H9 (cell line): Measurements from ENCODE around the gene SEC14L5. TPM values are rescaled to one million over a fixed set of nuclear protein-coding genes. Genes with fewer than 3 reads are reported as not detected.

ENCODE experiments used
- DNase-seq: peaks from one replicate; pipeline ENCODE4 v3.0.0-alpha.2; 2017
- H2AFZ ChIP-seq: one replicate; pipeline ENCODE4 v1.6.1; 2013; ENCODE audit warnings: mild to moderate bottlenecking, low read length, control low read depth, moderate library complexity
- H2AK5ac ChIP-seq: 2 replicates; pipeline ENCODE4 v1.6.1; 2013; ENCODE audit warnings: low read length, control low read depth, mixed read lengths; ENCODE audit not compliant: insufficient read length
- H2BK120ac ChIP-seq: one replicate; pipeline ENCODE4 v1.6.1; 2013; ENCODE audit warnings: low read depth, mild to moderate bottlenecking, low read length, control low read depth, inconsistent platforms; ENCODE audit not compliant: poor library complexity, severe bottlenecking
- H2BK12ac ChIP-seq: 2 replicates; pipeline ENCODE4 v1.6.1; 2013; ENCODE audit warnings: low read length, control low read depth, mixed read lengths, low read depth; ENCODE audit not compliant: insufficient read length
- H2BK15ac ChIP-seq: 2 replicates; pipeline ENCODE4 v1.6.1; 2013; ENCODE audit warnings: low read depth, low read length, control low read depth
- H2BK20ac ChIP-seq: one replicate; pipeline ENCODE4 v1.6.1; 2013; ENCODE audit warnings: low read depth, mild to moderate bottlenecking, low read length, control low read depth, inconsistent platforms; ENCODE audit not compliant: poor library complexity, severe bottlenecking
- H2BK5ac ChIP-seq: 2 replicates; pipeline ENCODE4 v1.6.1; 2013; ENCODE audit warnings: low read length, control low read depth, mixed read lengths; ENCODE audit not compliant: insufficient read length
- H3K14ac ChIP-seq: 2 replicates; pipeline ENCODE4 v1.6.1; 2013; ENCODE audit warnings: low read length, control low read depth; ENCODE audit not compliant: insufficient read depth
- H3K18ac ChIP-seq: 2 replicates; pipeline ENCODE4 v1.6.1; 2013; ENCODE audit warnings: low read depth, mild to moderate bottlenecking, mixed read lengths, low read length, control low read depth; ENCODE audit not compliant: insufficient read length
- H3K23ac ChIP-seq: 2 replicates; pipeline ENCODE4 v1.6.1; 2013; ENCODE audit warnings: low read length, control low read depth, mixed read lengths, low read depth; ENCODE audit not compliant: insufficient read length
- H3K23me2 ChIP-seq: 2 replicates; pipeline ENCODE4 v1.6.1; 2013; ENCODE audit warnings: low read depth, mild to moderate bottlenecking, mixed read lengths, low read length, control low read depth; ENCODE audit not compliant: insufficient read length, poor library complexity, severe bottlenecking
- H3K27ac ChIP-seq: 2 replicates; pipeline ENCODE4 v1.5.1; 2013; ENCODE audit warnings: low read length, control low read depth, mixed read lengths, low read depth; ENCODE audit not compliant: insufficient read length
- H3K27me3 ChIP-seq: 2 replicates; pipeline ENCODE4 v1.6.1; 2013; ENCODE audit warnings: low read length, control low read depth, inconsistent platforms; ENCODE audit not compliant: insufficient read depth
- H3K4ac ChIP-seq: 2 replicates; pipeline ENCODE4 v1.6.1; 2013; ENCODE audit warnings: low read depth, mild to moderate bottlenecking, control low read depth, inconsistent platforms, low read length, moderate library complexity
- H3K4me1 ChIP-seq: 2 replicates; pipeline ENCODE4 v1.6.1; 2013; ENCODE audit warnings: low read length, control low read depth, inconsistent platforms; ENCODE audit not compliant: insufficient read depth
- H3K4me2 ChIP-seq: 2 replicates; pipeline ENCODE4 v1.6.1; 2013; ENCODE audit warnings: low read length, control low read depth, mixed read lengths; ENCODE audit not compliant: insufficient read length, insufficient read depth
- H3K56ac ChIP-seq: 2 replicates; pipeline ENCODE4 v1.6.1; 2013; ENCODE audit warnings: low read depth, mild to moderate bottlenecking, mixed read lengths, low read length, control low read depth; ENCODE audit not compliant: insufficient read length
- H3K79me1 ChIP-seq: 2 replicates; pipeline ENCODE4 v1.6.1; 2013; ENCODE audit warnings: low read depth, mild to moderate bottlenecking, moderate library complexity, low read length, control low read depth, inconsistent platforms; ENCODE audit not compliant: insufficient read depth, poor library complexity, severe bottlenecking
- H3K79me2 ChIP-seq: 2 replicates; pipeline ENCODE4 v1.6.1; 2013; ENCODE audit warnings: low read length, control low read depth, inconsistent platforms; ENCODE audit not compliant: insufficient read depth
- H3K9ac ChIP-seq: 2 replicates; pipeline ENCODE4 v1.6.1; 2013; ENCODE audit warnings: low read length, control low read depth, mixed read lengths; ENCODE audit not compliant: insufficient read length; ENCODE audit errors: extremely low read depth
- H3K9me3 ChIP-seq: one replicate; pipeline ENCODE4 v1.6.1; 2013; ENCODE audit warnings: low read depth, low read length, inconsistent platforms; ENCODE audit not compliant: control insufficient read depth
- H3T11ph ChIP-seq: one replicate; pipeline ENCODE4 v1.6.1; 2013; ENCODE audit warnings: mild to moderate bottlenecking, low read length, control low read depth, inconsistent platforms
- H4K20me1 ChIP-seq: one replicate; pipeline ENCODE4 v1.6.1; 2013; ENCODE audit not compliant: control insufficient read depth, insufficient read length, insufficient read depth
- H4K5ac ChIP-seq: 2 replicates; pipeline ENCODE4 v1.6.1; 2013; ENCODE audit warnings: low read depth, mild to moderate bottlenecking, mixed read lengths, low read length, control low read depth; ENCODE audit not compliant: insufficient read length
- H4K8ac ChIP-seq: replicated peaks from 2 replicates; pipeline ENCODE4 v1.6.1; 2013; ENCODE audit warnings: low read length, control low read depth, mixed read lengths, low read depth; ENCODE audit not compliant: insufficient read length
- H4K91ac ChIP-seq: 2 replicates; pipeline ENCODE4 v1.6.1; 2013; ENCODE audit warnings: low read depth, mild to moderate bottlenecking, moderate library complexity, mixed read lengths, low read length, control low read depth; ENCODE audit not compliant: insufficient read length
- H3K27ac Mint-ChIP-seq, 3 experiments: 2 replicates in 2 of 3; 3 replicates in 1 of 3; pipeline ENCODE4 v1.8.0; 2020 to 2021; ENCODE audit warnings: mixed read lengths in 3 of 3, mild to moderate bottlenecking in 1 of 3, moderate library complexity in 1 of 3
- H3K27me3 Mint-ChIP-seq: 2 replicates; pipeline ENCODE4 v1.8.0; 2021; ENCODE audit warnings: low read depth, mild to moderate bottlenecking, moderate library complexity, mixed read lengths
- H3K36me3 Mint-ChIP-seq, 3 experiments: 2 replicates in 2 of 3; 3 replicates in 1 of 3; pipeline ENCODE4 v1.8.0; 2020 to 2021; ENCODE audit warnings: low read depth in 3 of 3, mixed read lengths in 3 of 3; ENCODE audit not compliant: insufficient read depth in 1 of 3
- H3K4me1 Mint-ChIP-seq, 2 experiments: 2 replicates each; pipeline ENCODE4 v1.8.0; 2020; ENCODE audit warnings: mixed read lengths in 2 of 2
- H3K4me3 Mint-ChIP-seq, 2 experiments: 2 replicates in 1 of 2; 3 replicates in 1 of 2; pipeline ENCODE4 v1.8.0; 2020 to 2021; ENCODE audit warnings: mild to moderate bottlenecking in 2 of 2, mixed read lengths in 2 of 2, moderate library complexity in 1 of 2
- H3K9me3 Mint-ChIP-seq, 2 experiments: 2 replicates in 1 of 2; 3 replicates in 1 of 2; pipeline ENCODE4 v1.8.0; 2020; ENCODE audit warnings: mild to moderate bottlenecking in 2 of 2, mixed read lengths in 2 of 2, moderate library complexity in 1 of 2
- CTCF ChIP-seq: fragments of 200-600 bp; sonication (generic); conservative IDR thresholded peaks from 3 replicates; pipeline ENCODE4 v1.8.0; 2021; ENCODE audit warnings: antibody characterized with exemption, mild to moderate bottlenecking
- WGBS: extraction: QIAGEN DNeasy Blood & Tissue Kit; methylation state at CpG from one replicate; pipeline ENCODE4 v1.1.7; 2013; ENCODE audit warnings: missing lambda C conversion rate, low lambda C conversion rate, mixed read lengths; ENCODE audit not compliant: insufficient read length; ENCODE audit errors: extremely low coverage; 5-methylcytosine and 5-hydroxymethylcytosine counted together
- total RNA-seq: library from RNA; stranded (reverse); gene quantifications from 2 replicates; pipeline ENCODE4 v1.2.1, GENCODE V29; 2021

SEC14L5 gene
- total RNA-seq, 1 experiment from 2014 or later = 4.1 TPM

GRCh38 chr16:5017678-5017969, 59.5 kb downstream of the SEC14L5 start:
- no peaks in the 10 kb centered on the region for H3K9me3 ChIP-seq
- no peaks in the 10 kb centered on the region; a peak in 1 of 5 replicates for H3K9me3 Mint-ChIP-seq
- no peak for TF ChIP-seq CTCF
- no peaks in the 10 kb centered on the region for H3K79me1 ChIP-seq
- DNase-seq = no peak
- no peak overlapping the region for H2AK5ac ChIP-seq
- H3K4me2 ChIP-seq = no peak overlapping the region
- no peak overlapping the region for H4K91ac ChIP-seq
- no peak overlapping the region for H3K27ac Mint-ChIP-seq
- no peaks in the 10 kb centered on the region for H3K79me2 ChIP-seq
- H3K23ac ChIP-seq = no peak overlapping the region
- no peak overlapping the region for H3T11ph ChIP-seq
- H4K20me1 ChIP-seq = no peaks in the 10 kb centered on the region
- no peak overlapping the region for H2BK20ac ChIP-seq
- peaks cover 19% of the 10 kb centered on the region for H3K27me3 Mint-ChIP-seq
- no peak overlapping the region for H3K27ac ChIP-seq
- H3K27me3 ChIP-seq = no peaks in the 10 kb centered on the region; the same call in 1 of the 2 replicates
- no peak overlapping the region for H4K8ac ChIP-seq
- no peak overlapping the region for H2AFZ ChIP-seq
- no peak overlapping the region for H2BK5ac ChIP-seq
- no peak overlapping the region for H3K18ac ChIP-seq
- H3K36me3 Mint-ChIP-seq = no peaks in the 10 kb centered on the region; a peak in 1 of 7 replicates
- WGBS = no CpG with 5 or more reads among the region's 5 CpGs
- no peak overlapping the region for H3K4me3 Mint-ChIP-seq
- no peak overlapping the region for H4K5ac ChIP-seq
- no peak overlapping the region for H2BK15ac ChIP-seq
- peaks cover 0 to 3% of the 10 kb centered on the region in 2 experiments; a peak in 1 of 4 replicates for H3K4me1 Mint-ChIP-seq
- H2BK120ac ChIP-seq = no peak overlapping the region
- H3K14ac ChIP-seq = no peak overlapping the region
- H3K4me1 ChIP-seq = no peaks in the 10 kb centered on the region
- no peak overlapping the region for H3K4ac ChIP-seq
- no peaks in the 10 kb centered on the region for H3K23me2 ChIP-seq
- H3K9ac ChIP-seq = no peak overlapping the region
- H2BK12ac ChIP-seq = no peak overlapping the region
- no peak overlapping the region for H3K56ac ChIP-seq
